Measurements from ENCODE around the gene SERINC3. TPM values are rescaled to one million over a fixed set of nuclear protein-coding genes. Genes with fewer than 3 reads are reported as not detected.

The SERINC3 gene
- total and polyA plus RNA-seq, 2 experiments from 2014 or later: 18.1 to 33.0 TPM

DNA sequence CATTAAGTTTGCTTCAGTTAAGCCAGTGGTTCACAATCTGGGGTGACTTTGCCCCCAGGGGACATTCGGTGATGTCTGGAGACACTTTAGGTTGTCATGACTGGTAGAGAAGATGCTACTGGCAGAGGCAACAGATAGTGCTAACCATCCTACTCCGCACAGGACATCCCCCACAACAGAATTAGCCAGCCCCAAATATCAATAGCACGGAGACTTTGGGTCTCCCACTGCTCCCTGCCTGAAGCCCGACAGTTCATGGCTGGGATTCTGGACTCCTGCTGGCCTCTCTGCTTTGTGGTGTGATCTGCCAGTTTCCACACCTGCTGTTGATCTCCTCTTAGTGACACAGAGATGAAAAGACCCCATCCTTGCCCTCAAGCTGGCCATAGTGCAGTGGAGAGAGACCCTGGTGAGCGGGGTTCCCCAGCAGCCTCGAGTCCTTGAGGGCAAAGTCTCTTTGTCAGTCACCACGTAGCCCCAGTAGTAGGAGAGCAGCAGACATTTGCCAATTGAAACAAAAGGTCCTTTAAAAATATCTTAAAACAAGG, 70.9 kb downstream of the SERINC3 start:
- no peaks in the 10 kb centered on the region for H3K4me1 ChIP-seq (ENCODE audit: insufficient read depth)
- Mint-ChIP-seq H3K27me3 (ENCODE audit: insufficient read depth, low read depth, poor library complexity) (no peaks in the 10 kb centered on the region), H3K36me3 (ENCODE audit: low read depth) (no peaks in the 10 kb centered on the region), H3K4me1 (no peaks in the 10 kb centered on the region), H3K9me3 (no peaks in the 10 kb centered on the region; the same call in 2 of the 3 replicates), H3K4me3 (no peak overlapping the region), H3K27ac (no peak overlapping the region)
- H3K27me3 ChIP-seq (ENCODE audit: insufficient read depth): no peaks in the 10 kb centered on the region
- no peak overlapping the region for H3K4me3 ChIP-seq
- H2AFZ ChIP-seq: no peak overlapping the region
- H3K9me2 ChIP-seq (ENCODE audit: insufficient read depth): no peaks in the 10 kb centered on the region
- DNase-seq (ENCODE audit: low spot score) (no peak), ATAC-seq (no peak; the same call in none of the 3 replicates)
- no peak overlapping the region for H3K4me2 ChIP-seq
- H4K20me1 ChIP-seq (replicated peaks; ENCODE audit: insufficient read depth): no peaks in the 10 kb centered on the region
- H3K27ac ChIP-seq (ENCODE audit: low read depth): no peak overlapping the region
- no peak for TF ChIP-seq REST (IDR thresholded peaks at IDR 0.05; ENCODE audit: unreplicated experiment)
- no peak for TF ChIP-seq EZH2 (IDR thresholded peaks at IDR 0.05; ENCODE audit: low read depth, unreplicated experiment)
- no peak for TF ChIP-seq CREB1 (CRISPR knock-in tag; IDR thresholded peaks at IDR 0.05; ENCODE audit: low read depth)
- TF ChIP-seq ZNF114 (CRISPR knock-in tag; IDR thresholded peaks at IDR 0.05): no peak
- TF ChIP-seq POLR2AphosphoS5 (IDR thresholded peaks at IDR 0.05; ENCODE audit: low read depth): no peak
- TF ChIP-seq, protein P1, sequence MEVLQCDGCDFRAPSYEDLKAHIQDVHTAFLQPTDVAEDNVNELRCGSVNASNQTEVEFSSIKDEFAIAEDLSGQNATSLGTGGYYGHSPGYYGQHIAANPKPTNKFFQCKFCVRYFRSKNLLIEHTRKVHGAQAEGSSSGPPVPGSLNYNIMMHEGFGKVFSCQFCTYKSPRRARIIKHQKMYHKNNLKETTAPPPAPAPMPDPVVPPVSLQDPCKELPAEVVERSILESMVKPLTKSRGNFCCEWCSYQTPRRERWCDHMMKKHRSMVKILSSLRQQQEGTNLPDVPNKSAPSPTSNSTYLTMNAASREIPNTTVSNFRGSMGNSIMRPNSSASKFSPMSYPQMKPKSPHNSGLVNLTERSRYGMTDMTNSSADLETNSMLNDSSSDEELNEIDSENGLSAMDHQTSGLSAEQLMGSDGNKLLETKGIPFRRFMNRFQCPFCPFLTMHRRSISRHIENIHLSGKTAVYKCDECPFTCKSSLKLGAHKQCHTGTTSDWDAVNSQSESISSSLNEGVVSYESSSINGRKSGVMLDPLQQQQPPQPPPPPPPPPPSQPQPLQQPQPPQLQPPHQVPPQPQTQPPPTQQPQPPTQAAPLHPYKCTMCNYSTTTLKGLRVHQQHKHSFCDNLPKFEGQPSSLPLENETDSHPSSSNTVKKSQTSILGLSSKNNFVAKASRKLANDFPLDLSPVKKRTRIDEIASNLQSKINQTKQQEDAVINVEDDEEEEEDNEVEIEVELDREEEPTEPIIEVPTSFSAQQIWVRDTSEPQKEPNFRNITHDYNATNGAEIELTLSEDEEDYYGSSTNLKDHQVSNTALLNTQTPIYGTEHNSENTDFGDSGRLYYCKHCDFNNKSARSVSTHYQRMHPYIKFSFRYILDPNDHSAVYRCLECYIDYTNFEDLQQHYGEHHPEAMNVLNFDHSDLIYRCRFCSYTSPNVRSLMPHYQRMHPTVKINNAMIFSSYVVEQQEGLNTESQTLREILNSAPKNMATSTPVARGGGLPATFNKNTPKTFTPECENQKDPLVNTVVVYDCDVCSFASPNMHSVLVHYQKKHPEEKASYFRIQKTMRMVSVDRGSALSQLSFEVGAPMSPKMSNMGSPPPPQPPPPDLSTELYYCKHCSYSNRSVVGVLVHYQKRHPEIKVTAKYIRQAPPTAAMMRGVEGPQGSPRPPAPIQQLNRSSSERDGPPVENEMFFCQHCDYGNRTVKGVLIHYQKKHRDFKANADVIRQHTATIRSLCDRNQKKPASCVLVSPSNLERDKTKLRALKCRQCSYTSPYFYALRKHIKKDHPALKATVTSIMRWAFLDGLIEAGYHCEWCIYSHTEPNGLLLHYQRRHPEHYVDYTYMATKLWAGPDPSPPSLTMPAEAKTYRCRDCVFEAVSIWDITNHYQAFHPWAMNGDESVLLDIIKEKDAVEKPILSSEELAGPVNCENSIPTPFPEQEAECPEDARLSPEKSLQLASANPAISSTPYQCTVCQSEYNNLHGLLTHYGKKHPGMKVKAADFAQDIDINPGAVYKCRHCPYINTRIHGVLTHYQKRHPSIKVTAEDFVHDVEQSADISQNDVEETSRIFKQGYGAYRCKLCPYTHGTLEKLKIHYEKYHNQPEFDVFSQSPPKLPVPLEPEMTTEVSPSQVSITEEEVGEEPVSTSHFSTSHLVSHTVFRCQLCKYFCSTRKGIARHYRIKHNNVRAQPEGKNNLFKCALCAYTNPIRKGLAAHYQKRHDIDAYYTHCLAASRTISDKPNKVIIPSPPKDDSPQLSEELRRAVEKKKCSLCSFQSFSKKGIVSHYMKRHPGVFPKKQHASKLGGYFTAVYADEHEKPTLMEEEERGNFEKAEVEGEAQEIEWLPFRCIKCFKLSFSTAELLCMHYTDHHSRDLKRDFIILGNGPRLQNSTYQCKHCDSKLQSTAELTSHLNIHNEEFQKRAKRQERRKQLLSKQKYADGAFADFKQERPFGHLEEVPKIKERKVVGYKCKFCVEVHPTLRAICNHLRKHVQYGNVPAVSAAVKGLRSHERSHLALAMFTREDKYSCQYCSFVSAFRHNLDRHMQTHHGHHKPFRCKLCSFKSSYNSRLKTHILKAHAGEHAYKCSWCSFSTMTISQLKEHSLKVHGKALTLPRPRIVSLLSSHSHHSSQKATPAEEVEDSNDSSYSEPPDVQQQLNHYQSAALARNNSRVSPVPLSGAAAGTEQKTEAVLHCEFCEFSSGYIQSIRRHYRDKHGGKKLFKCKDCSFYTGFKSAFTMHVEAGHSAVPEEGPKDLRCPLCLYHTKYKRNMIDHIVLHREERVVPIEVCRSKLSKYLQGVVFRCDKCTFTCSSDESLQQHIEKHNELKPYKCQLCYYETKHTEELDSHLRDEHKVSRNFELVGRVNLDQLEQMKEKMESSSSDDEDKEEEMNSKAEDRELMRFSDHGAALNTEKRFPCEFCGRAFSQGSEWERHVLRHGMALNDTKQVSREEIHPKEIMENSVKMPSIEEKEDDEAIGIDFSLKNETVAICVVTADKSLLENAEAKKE (CRISPR knock-in tag; IDR thresholded peaks at IDR 0.05): no peak
- TF ChIP-seq EZH2phosphoT487 (IDR thresholded peaks at IDR 0.05; ENCODE audit: unreplicated experiment): no peak
- no peak for TF ChIP-seq NANOG (IDR thresholded peaks at IDR 0.05; ENCODE audit: borderline replicate concordance)
- TF ChIP-seq ZNF331 (CRISPR knock-in tag; IDR thresholded peaks at IDR 0.05; ENCODE audit: low read depth): no peak
- TF ChIP-seq JUNB (IDR thresholded peaks at IDR 0.05; ENCODE audit: unreplicated experiment): no peak
- TF ChIP-seq, protein P2, sequence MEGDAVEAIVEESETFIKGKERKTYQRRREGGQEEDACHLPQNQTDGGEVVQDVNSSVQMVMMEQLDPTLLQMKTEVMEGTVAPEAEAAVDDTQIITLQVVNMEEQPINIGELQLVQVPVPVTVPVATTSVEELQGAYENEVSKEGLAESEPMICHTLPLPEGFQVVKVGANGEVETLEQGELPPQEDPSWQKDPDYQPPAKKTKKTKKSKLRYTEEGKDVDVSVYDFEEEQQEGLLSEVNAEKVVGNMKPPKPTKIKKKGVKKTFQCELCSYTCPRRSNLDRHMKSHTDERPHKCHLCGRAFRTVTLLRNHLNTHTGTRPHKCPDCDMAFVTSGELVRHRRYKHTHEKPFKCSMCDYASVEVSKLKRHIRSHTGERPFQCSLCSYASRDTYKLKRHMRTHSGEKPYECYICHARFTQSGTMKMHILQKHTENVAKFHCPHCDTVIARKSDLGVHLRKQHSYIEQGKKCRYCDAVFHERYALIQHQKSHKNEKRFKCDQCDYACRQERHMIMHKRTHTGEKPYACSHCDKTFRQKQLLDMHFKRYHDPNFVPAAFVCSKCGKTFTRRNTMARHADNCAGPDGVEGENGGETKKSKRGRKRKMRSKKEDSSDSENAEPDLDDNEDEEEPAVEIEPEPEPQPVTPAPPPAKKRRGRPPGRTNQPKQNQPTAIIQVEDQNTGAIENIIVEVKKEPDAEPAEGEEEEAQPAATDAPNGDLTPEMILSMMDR (conservative IDR thresholded peaks at IDR 0.05; ENCODE audit: low read depth in 2 of 2): no peak
- no peak for TF ChIP-seq STAT1 (IDR thresholded peaks at IDR 0.05; ENCODE audit: unreplicated experiment)
- TF ChIP-seq, protein P3, sequence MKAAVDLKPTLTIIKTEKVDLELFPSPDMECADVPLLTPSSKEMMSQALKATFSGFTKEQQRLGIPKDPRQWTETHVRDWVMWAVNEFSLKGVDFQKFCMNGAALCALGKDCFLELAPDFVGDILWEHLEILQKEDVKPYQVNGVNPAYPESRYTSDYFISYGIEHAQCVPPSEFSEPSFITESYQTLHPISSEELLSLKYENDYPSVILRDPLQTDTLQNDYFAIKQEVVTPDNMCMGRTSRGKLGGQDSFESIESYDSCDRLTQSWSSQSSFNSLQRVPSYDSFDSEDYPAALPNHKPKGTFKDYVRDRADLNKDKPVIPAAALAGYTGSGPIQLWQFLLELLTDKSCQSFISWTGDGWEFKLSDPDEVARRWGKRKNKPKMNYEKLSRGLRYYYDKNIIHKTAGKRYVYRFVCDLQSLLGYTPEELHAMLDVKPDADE (IDR thresholded peaks at IDR 0.05): no peak
- no peaks in the 10 kb centered on the region for H3K36me3 ChIP-seq (ENCODE audit: insufficient read depth)
- H3K79me2 ChIP-seq (replicated peaks; ENCODE audit: insufficient read depth): no peaks in the 10 kb centered on the region
- H3F3A ChIP-seq (replicated peaks; ENCODE audit: low read depth): no peaks in the 10 kb centered on the region

All from GM23338 (cell line).